ENCODE results near the gene C19orf73.
"Not testable (repeated sequence)": the region's sequence is repeated elsewhere in the genome, so short reads cannot be mapped to it uniquely, and the experiment has no call there.

Gene C19orf73

GRCh38 chr19:49136771-49137171 lies 17.8 kb upstream of the C19orf73 start:
- no peak overlapping the region for H3K4me3 ChIP-seq
- peaks cover 31% of the 10 kb centered on the region for H3K36me3 ChIP-seq (replicated peaks)
- no peaks in the 10 kb centered on the region for H3K27me3 ChIP-seq (ENCODE audit: low read depth)
- DNase-seq (ENCODE audit: low spot score in 2 of 2), result no peak
- in situ Hi-C loops (cut with MboI; ENCODE audit: low sequenced_read_pairs), result no loop called here
- H3K4me1 ChIP-seq, result no peaks in the 10 kb centered on the region
- no peaks in the 10 kb centered on the region for H3K9me3 ChIP-seq

- no peak overlapping the region for H3K4me3 ChIP-seq
- no peaks in the 10 kb centered on the region for H3K27me3 ChIP-seq (ENCODE audit: low read depth)
- in situ Hi-C loops (cut with MboI; ENCODE audit: low sequenced_read_pairs), result no loop called here
- peaks cover 26% of the 10 kb centered on the region for H3K36me3 ChIP-seq (replicated peaks)
- no peaks in the 10 kb centered on the region for H3K9me3 ChIP-seq
- no peaks in the 10 kb centered on the region for H3K4me1 ChIP-seq
- DNase-seq (ENCODE audit: low spot score in 2 of 2), result no peak
These were observed 16.7 kb upstream of the C19orf73 start for GRCh38 chr19:49135686-49136085.

GRCh38 chr19:49133621-49134454 lies 14.9 kb upstream of the C19orf73 start:
- H3K4me3 ChIP-seq, result no peak overlapping the region
- in situ Hi-C loops (cut with MboI; ENCODE audit: low sequenced_read_pairs), result no loop called here
- no peaks in the 10 kb centered on the region for H3K27me3 ChIP-seq (ENCODE audit: low read depth)
- DNase-seq (ENCODE audit: low spot score in 2 of 2), result no peak
- H3K9me3 ChIP-seq, result no peaks in the 10 kb centered on the region
- peaks cover 26% of the 10 kb centered on the region for H3K36me3 ChIP-seq (replicated peaks)
- H3K4me1 ChIP-seq, result peaks cover under 1% of the 10 kb centered on the region

- no peak overlapping the region for H3K4me3 ChIP-seq
- H3K36me3 ChIP-seq (replicated peaks), result peaks cover 26% of the 10 kb centered on the region
These were observed 14.1 kb upstream of the C19orf73 start for GRCh38 chr19:49132974-49133609.

GRCh38 chr19:49130325-49130724 lies 11.4 kb upstream of the C19orf73 start:
- Histone ChIP-seq H3K27me3 (ENCODE audit: low read depth) (no peaks in the 10 kb centered on the region), H3K4me1 (peaks cover 10% of the 10 kb centered on the region), H3K9me3 (no peaks in the 10 kb centered on the region), H3K4me3 (no peak overlapping the region), H3K36me3 (replicated peaks) (peaks cover 17% of the 10 kb centered on the region)
- DNase-seq (ENCODE audit: low spot score in 2 of 2), result no peak
- in situ Hi-C loops (cut with MboI; ENCODE audit: low sequenced_read_pairs), result no loop called here

More at GRCh38 chr19:49132974-49133609, 14.1 kb upstream of the C19orf73 start:
- H3K9me3 ChIP-seq, result no peaks in the 10 kb centered on the region
- in situ Hi-C loops (cut with MboI; ENCODE audit: low sequenced_read_pairs), result no loop called here
- DNase-seq (ENCODE audit: low spot score in 2 of 2), result no peak
- no peaks in the 10 kb centered on the region for H3K27me3 ChIP-seq (ENCODE audit: low read depth)
- H3K4me1 ChIP-seq, result peaks cover 6% of the 10 kb centered on the region

- Histone ChIP-seq H3K27me3 (ENCODE audit: low read depth) (no peaks in the 10 kb centered on the region), H3K9me3 (no peaks in the 10 kb centered on the region), H3K4me1 (peaks cover 15% of the 10 kb centered on the region), H3K36me3 (replicated peaks) (peaks cover 8% of the 10 kb centered on the region; the same call in 1 of the 2 replicates), H3K4me3 (no peak overlapping the region)
- in situ Hi-C loops (cut with MboI; ENCODE audit: low sequenced_read_pairs), result no loop called here
- peak in 1 of 2 experiments; percentile 45 for DNase-seq (ENCODE audit: low spot score in 2 of 2)
These were observed 10.3 kb upstream of the C19orf73 start for GRCh38 chr19:49129238-49129583.

GRCh38 chr19:49128545-49129237 lies 9.7 kb upstream of the C19orf73 start:
- peak overlapping the region; percentile 36 for H3K4me3 ChIP-seq

GRCh38 chr19:49127674-49128544 lies 9.0 kb upstream of the C19orf73 start:
- H3K4me3 ChIP-seq, result peak overlapping the region; percentile 36
- in situ Hi-C loops (cut with MboI; ENCODE audit: low sequenced_read_pairs), result no loop called here
- DNase-seq (ENCODE audit: low spot score in 2 of 2), result peak; percentile 92 to 97
- no peaks in the 10 kb centered on the region for H3K36me3 ChIP-seq (replicated peaks)
- H3K4me1 ChIP-seq, result peaks cover 15% of the 10 kb centered on the region
- no peaks in the 10 kb centered on the region for H3K9me3 ChIP-seq
- H3K27me3 ChIP-seq (ENCODE audit: low read depth), result no peaks in the 10 kb centered on the region

More at GRCh38 chr19:49128545-49129237, 9.7 kb upstream of the C19orf73 start:
- Histone ChIP-seq H3K4me1 (peaks cover 15% of the 10 kb centered on the region), H3K9me3 (no peaks in the 10 kb centered on the region), H3K36me3 (replicated peaks) (0 out of 2 replicates have a peak, but pooled peaks cover 2% of the 10 kb centered on the region), H3K27me3 (ENCODE audit: low read depth) (no peaks in the 10 kb centered on the region)
- in situ Hi-C loops (cut with MboI; ENCODE audit: low sequenced_read_pairs), result no loop called here
- no peak for DNase-seq (ENCODE audit: low spot score in 2 of 2)

GRCh38 chr19:49127225-49127624 lies 8.3 kb upstream of the C19orf73 start:
- in situ Hi-C loops (cut with MboI; ENCODE audit: low sequenced_read_pairs); H3K9me3 ChIP-seq; DNase-seq (ENCODE audit: low spot score in 2 of 2); H3K36me3 ChIP-seq (replicated peaks); H3K4me3 ChIP-seq; H3K27me3 ChIP-seq (ENCODE audit: low read depth): not testable (repeated sequence)
- H3K4me1 ChIP-seq, result peaks cover 15% of the 10 kb centered on the region

- Histone ChIP-seq H3K4me3 (no peak overlapping the region), H3K36me3 (replicated peaks) (no peaks in the 10 kb centered on the region), H3K27me3 (ENCODE audit: low read depth) (no peaks in the 10 kb centered on the region), H3K4me1 (peaks cover 15% of the 10 kb centered on the region), H3K9me3 (no peaks in the 10 kb centered on the region)
- no peak for DNase-seq (ENCODE audit: low spot score in 2 of 2)
- in situ Hi-C loops (cut with MboI; ENCODE audit: low sequenced_read_pairs), result no loop called here
These were observed 7.6 kb upstream of the C19orf73 start for GRCh38 chr19:49126575-49126974.

GRCh38 chr19:49125025-49125731 lies 6.2 kb upstream of the C19orf73 start:
- Histone ChIP-seq H3K4me3 (no peak overlapping the region; the same call in 1 of the 2 replicates), H3K9me3 (no peaks in the 10 kb centered on the region), H3K36me3 (replicated peaks) (no peaks in the 10 kb centered on the region), H3K27me3 (ENCODE audit: low read depth) (no peaks in the 10 kb centered on the region), H3K4me1 (peaks cover 15% of the 10 kb centered on the region)
- in situ Hi-C loops (cut with MboI; ENCODE audit: low sequenced_read_pairs), result no loop called here
- DNase-seq (ENCODE audit: low spot score in 2 of 2), result peak; percentile 27 to 84

GRCh38 chr19:49123285-49123684 lies 4.3 kb upstream of the C19orf73 start:
- peaks cover 11% of the 10 kb centered on the region for H3K4me1 ChIP-seq
- H3K9me3 ChIP-seq; H3K4me3 ChIP-seq; H3K27me3 ChIP-seq (ENCODE audit: low read depth); DNase-seq (ENCODE audit: low spot score in 2 of 2); in situ Hi-C loops (cut with MboI; ENCODE audit: low sequenced_read_pairs); H3K36me3 ChIP-seq (replicated peaks): not testable (repeated sequence)

GRCh38 chr19:49121841-49122240 lies 2.9 kb upstream of the C19orf73 start:
- H3K36me3 ChIP-seq (replicated peaks); DNase-seq (ENCODE audit: low spot score in 2 of 2): not testable (repeated sequence)

More at GRCh38 chr19:49121841-49122240, 2.9 kb upstream of the C19orf73 start:
- in situ Hi-C loops (cut with MboI; ENCODE audit: low sequenced_read_pairs); H3K9me3 ChIP-seq; H3K27me3 ChIP-seq (ENCODE audit: low read depth); H3K4me3 ChIP-seq: not testable (repeated sequence)
- peaks cover 10% of the 10 kb centered on the region for H3K4me1 ChIP-seq
